Activated CD4-positive, CD25-positive, alpha-beta regulatory T cell (primary cell): Measurements from ENCODE around the gene SCN9A.
"Not testable (repeated sequence)": the region's sequence is repeated elsewhere in the genome, so short reads cannot be mapped to it uniquely, and the experiment has no call there.

ENCODE experiments used
- DNase-seq, 4 experiments: peaks; one replicate each; lab custom pipeline; 2025; lab: John Stamatoyannopoulos, UW

The SCN9A gene

GRCh38 chr2:166375736-166376487, at the start of gene SCN9A:
Gene SCN9A, minus strand, starts transcription at chr2:166375944. Its CDS starts 64,188 bp downstream, at chr2:166311756.
- DNase-seq: no peak

DNA sequence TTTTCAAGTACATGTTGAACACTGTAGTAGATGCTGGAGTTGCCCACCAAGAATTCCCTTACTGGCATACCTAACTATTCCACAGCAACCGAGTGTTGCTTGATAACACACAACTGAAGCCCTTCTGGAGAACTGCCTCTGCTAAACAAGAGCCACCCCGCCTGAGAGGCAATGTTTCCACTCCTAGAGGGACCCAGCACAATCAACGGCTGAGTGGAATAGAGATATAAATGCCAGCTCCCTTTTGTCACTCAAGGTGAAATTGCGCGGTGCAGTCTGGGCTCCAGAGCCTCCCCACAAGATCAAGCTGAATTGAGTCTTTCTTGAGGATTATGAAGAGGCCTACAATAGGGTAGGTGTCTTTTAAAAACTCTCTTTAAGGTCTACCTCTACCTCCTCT, 49.1 kb upstream of the SCN9A start:
- no peak for DNase-seq

- no peak for DNase-seq
These were observed 43.8 kb upstream of the SCN9A start for GRCh38 chr2:166419616-166419934.

DNA sequence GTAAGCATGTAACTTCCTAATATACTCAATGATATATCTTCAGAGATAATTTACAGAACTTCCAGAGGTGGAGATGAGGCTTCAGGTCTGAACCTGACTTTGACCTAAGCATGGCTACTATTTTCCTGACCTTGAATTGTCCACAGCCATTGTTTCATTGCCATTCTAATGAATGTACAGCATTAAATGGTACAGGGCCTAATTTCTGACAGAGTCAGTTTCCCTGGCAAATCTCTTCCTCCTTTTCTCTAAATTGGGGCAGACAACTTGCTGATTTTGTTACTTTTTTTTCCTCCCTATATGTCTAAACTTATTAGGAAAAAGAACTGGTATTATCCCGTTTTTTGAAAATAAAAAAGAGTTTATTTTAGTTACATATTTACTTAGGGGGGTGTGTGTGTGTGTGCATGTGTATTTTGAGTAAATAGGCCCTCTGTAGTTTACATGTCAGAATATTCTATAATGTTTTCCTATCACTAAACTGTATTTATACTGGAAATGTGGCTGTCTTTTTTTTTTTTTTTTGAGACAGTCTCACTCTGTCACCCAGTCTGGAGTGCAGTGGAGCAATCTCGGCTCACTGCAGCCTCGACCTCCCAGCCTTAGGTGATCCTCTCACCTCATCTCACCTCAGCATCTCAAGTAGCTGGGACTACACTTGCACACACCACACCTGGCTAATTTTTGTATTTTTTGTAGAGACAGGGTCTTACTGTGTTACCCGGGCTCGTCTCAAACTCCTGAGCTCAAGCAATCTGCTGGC, 43.3 kb upstream of the SCN9A start:
- no peak for DNase-seq

- DNase-seq: no peak
These were observed 41.9 kb upstream of the SCN9A start for GRCh38 chr2:166417669-166418068.

DNA sequence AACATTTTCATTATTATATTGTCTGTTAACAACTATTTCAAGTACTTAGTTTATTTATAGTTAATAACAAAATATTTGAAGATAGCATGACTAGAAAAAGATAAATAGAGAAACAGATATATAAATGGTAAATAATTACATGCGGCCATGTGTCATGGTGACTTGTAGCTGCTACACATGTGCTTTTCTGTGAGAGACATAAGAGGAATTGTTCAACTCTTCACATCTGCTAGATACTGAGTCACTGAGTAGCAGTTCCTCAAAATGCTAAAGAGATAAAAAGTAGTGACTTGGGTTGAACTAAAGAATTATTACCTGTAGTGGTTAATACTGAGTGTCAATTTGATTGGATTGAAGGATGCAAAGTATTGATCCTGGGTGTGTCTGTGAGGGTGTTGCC, 37.5 kb upstream of the SCN9A start:
- no peak for DNase-seq

DNA sequence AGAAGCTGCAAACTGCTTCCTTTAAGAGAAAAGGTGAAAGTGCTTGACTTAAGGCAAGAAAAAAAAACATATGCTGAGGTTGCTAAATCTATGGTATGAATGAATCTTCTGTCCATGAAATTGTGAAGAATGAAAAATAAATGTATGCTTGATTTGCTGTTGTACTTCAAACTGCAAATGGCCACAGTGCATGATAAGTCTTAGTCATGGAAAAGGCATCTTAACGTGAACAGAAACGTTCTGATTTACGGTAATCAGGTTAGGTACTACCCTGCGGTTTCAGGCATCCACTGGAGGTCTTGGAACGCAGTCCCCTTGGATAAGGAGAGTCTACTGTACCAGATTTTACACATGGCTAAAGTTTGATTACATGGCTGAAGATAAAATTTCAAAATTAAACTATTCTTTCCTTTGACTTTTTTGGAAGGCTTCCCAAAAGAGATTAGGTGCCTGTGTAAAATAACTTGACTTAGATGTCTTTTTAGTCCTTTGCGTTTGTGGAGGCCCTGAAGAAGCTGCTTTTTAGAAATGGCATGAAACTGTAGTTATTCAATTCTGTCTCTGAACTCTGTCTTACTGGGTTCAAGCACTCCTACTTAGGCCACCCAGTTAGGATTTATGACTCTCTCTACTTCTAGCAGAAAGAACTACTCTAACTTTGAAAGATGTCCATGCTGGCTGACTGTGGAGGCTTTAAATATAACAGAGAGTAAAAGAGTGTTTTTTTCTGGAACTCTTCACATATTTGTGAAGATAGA, 35.9 kb upstream of the SCN9A start:
- DNase-seq: no peak

GRCh38 chr2:166410828-166411472, 35.2 kb upstream of the SCN9A start:
- DNase-seq: no peak

DNA sequence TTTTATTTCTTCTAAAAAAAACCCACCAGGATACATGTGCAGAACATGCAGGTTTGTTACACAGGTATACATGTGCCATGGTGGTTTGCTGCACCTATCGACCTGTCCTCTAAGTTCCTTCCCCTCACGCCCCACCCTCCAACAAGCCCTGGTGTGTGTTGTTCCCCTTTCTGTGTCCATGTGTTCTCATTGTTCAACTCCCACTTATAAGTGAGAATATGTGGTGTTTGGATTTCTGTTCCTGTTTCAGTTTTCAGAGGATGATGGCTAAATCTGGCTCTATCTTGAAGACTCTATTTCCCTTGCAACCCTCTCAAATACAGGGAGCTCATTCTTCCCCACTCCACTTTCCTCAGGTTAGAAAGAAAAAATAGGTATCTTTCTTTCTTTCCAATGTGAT, 32.0 kb upstream of the SCN9A start:
- DNase-seq: not testable (repeated sequence)

DNA sequence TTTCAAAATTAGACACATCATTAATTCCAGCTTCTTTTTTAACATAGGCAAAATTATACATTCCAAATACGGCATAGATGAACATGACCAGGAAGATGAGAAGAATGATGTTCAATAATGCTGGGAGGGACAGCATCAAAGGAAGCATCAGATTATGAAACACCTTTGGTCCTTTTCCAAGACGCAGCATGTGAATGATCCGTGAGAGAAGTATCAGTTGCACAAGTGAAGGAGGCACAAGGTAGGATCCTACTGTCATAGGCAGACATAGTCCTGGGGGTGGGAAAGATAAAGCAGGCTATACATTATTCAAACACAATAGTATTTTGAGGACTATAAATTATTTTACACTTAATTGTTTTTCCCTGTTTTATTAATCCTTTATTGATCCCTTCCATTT, 30.6 kb upstream of the SCN9A start:
- DNase-seq: no peak

- DNase-seq: no peak
These were observed 29.8 kb upstream of the SCN9A start for GRCh38 chr2:166405569-166405926.

DNA sequence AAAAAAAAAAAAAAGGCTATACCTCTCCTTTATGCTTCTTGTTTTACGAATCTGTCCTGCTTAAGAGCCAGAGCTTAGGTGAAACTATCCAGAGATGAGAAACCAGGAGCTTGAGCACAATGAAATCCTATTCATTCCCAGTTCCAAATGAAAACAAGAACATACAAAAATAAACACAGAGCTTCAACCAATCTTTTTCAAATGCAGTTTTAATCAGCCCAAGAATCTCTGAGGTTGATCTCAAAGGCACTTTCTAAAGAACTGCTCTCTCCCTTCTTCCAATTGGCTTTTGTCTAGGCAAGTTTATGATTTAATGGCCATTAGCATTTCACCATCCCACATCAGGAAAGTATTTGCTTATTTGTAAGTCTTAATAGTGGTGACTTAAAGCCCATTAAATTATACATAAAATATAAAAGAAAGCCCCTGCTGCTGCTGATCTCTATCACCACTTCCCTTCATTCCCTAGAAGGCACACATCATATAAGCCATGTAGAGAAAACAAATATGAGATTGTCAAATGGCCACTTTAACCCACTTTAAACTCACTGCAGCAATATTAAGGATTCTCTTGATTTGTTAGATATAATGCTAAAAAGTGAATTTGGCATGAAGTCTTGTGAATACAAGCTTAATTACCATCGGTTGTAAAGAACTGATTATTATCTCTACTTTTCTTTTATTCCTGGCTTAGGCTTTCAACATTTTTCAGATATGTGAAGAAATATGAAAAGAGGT, 29.3 kb upstream of the SCN9A start:
- DNase-seq: no peak

- no peak for DNase-seq
These were observed 18.5 kb upstream of the SCN9A start for GRCh38 chr2:166394245-166394644.

DNA sequence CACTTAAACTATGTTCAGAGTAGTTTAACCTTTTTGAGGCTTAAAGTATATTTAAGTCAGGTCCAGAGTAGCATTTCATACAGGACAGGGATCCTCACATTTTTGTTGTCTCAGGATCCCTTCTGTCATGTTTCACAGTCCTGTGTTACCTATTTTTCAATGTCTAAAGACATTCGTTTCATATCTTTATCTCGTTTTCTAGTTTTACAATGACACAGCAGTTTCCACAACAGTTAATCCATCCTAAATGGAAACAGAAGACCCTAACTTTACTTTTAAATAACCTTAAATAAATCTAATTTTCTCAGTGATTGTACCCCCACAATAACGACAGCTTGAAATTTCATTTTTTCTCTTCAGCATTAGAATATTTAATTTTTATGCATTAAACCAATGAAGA, 17.3 kb upstream of the SCN9A start:
- no peak for DNase-seq

DNA sequence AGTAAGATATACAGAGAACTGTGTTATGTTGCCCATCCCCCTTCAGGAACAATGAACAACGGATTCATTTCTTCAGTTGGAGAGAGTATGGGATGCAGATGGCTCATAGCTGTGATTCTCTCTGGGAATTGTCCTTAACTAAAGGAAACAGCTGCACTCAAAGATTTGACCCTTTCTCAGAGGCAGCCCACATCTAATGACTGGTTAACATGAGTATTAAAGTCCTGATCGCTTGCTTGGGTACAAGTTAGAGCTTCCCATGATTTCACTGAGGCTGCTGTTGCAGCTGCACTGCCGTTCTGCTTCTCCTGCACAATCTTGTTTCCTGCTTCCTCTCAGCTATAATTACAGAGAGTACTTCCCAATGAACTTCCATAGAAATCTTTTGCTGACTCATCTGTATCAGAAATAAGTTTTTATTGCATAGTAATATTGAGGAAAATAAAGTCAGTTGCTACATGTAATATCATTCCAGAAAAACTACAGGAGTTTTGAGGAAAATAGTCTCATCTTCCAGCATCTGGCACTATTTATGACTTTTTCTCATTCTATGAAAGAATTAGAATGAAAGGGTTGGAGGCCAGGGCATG, 12.8 kb upstream of the SCN9A start:
- DNase-seq: no peak

GRCh38 chr2:166385313-166385712, 9.6 kb upstream of the SCN9A start:
- DNase-seq: no peak

- no peak for DNase-seq
These were observed 9.0 kb upstream of the SCN9A start for GRCh38 chr2:166384774-166385173.

DNA sequence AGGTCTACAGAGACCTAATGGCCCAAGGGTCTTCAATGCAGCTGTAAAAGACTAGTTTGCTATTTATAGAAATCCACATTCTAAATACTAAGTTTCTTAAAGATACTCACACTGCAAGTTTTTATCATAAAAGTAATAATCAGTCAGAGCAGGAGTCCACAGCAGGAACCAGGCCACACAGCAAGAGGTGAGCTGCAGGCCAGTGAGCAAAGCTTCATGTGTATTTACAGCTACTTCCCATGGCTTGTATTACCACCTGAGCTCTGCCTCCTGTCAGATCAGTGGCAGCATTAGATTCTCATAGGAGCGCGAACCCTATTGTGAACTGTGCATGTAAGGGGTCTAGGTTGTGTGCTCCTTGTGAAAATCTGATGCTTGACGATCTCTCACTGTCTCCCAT, 6.7 kb upstream of the SCN9A start:
- no peak for DNase-seq

DNA sequence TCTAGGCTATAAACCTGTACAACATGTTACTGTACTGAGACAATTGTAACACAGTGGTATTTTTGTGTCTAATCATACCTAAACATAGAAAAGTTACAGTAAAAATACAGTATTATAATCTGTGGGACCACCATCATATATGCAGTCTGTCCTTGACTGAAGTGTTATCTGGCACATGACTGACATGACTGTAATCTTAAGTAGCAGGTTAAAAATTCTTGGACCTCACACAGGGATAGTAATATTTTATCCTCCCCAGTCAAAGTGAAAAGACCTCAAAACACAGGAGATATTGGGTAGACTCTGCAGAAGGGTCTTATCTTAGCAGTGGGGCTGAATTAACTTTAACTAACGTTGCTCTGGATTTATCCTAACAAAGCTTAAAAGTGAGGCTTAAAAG, 4.9 kb upstream of the SCN9A start:
- no peak for DNase-seq

GRCh38 chr2:166376873-166377272, 1.1 kb upstream of the SCN9A start:
- no peak for DNase-seq

DNA sequence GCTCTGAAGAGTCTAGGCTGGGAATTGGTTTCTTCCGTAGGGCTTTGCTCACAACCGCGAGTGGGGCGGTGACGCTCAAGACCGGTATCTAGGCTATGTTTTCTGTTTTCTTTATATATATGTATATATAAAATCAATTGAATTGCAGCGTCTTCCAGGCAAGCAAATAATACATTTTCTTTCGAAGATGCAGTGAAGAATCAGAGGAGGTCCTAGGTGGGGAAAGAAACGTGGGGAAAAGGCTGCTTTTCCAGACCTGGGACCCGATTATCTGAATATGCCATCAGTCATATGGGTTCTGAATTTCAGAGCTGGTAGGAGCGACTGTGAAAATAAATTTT, 714 bp upstream of the SCN9A start:
- DNase-seq: no peak
